ENCODE measurements around the gene TXNIP. TPM values are rescaled to one million over a fixed set of nuclear protein-coding genes. Genes with fewer than 3 reads are reported as not detected.

TXNIP gene
- total and polyA plus RNA-seq, 2 experiments from 2014 or later, result 22.8 to 29.1 TPM

GRCh38 chr1:146007489-146008133, 11.2 kb upstream of the TXNIP start (continued):
- TF ChIP-seq ZNF462 (CRISPR knock-in tag; IDR thresholded peaks at IDR 0.05) (no peak), EZH2 (IDR thresholded peaks at IDR 0.05; ENCODE audit: low read depth, unreplicated experiment) (no peak), CREB1 (CRISPR knock-in tag; IDR thresholded peaks at IDR 0.05; ENCODE audit: low read depth) (no peak), ZNF114 (CRISPR knock-in tag; IDR thresholded peaks at IDR 0.05) (no peak), NANOG (IDR thresholded peaks at IDR 0.05; ENCODE audit: borderline replicate concordance) (no peak)

GRCh38 chr1:146001709-146002108, 5.3 kb upstream of the TXNIP start:
- H3F3A ChIP-seq (replicated peaks; ENCODE audit: low read depth), result peaks cover 5% of the 10 kb centered on the region; the same call in 1 of the 2 replicates
- no peaks in the 10 kb centered on the region for H3K9me3 Mint-ChIP-seq
- H3K36me3 Mint-ChIP-seq (ENCODE audit: low read depth), result no peaks in the 10 kb centered on the region
- H3K4me1 Mint-ChIP-seq, result peaks cover 26% of the 10 kb centered on the region
- H3K4me2 ChIP-seq, result no peak overlapping the region
- H4K20me1 ChIP-seq (replicated peaks; ENCODE audit: insufficient read depth), result no peaks in the 10 kb centered on the region
- peaks cover 29% of the 10 kb centered on the region for H3K4me1 ChIP-seq (ENCODE audit: insufficient read depth)
- no peaks in the 10 kb centered on the region for H3K9me2 ChIP-seq (ENCODE audit: insufficient read depth)
- ATAC-seq (no peak), DNase-seq (ENCODE audit: low spot score) (no peak)
- no peaks in the 10 kb centered on the region for H3K27me3 ChIP-seq (ENCODE audit: insufficient read depth)
- no peak overlapping the region for H3K4me3 Mint-ChIP-seq
- H3K27me3 Mint-ChIP-seq (ENCODE audit: insufficient read depth, low read depth, poor library complexity), result peaks cover 12% of the 10 kb centered on the region
- no peak overlapping the region for H3K27ac Mint-ChIP-seq
- H3K27ac ChIP-seq (ENCODE audit: low read depth), result no peak overlapping the region
- no peaks in the 10 kb centered on the region for H3K79me2 ChIP-seq (replicated peaks; ENCODE audit: insufficient read depth)
- H2AFZ ChIP-seq, result no peak overlapping the region
- no peaks in the 10 kb centered on the region for H3K36me3 ChIP-seq (ENCODE audit: insufficient read depth)
- H3K4me3 ChIP-seq, result no peak overlapping the region
- TF ChIP-seq ETS1 (IDR thresholded peaks at IDR 0.05), result no peak
- no peak for TF ChIP-seq POLR2AphosphoS5 (IDR thresholded peaks at IDR 0.05; ENCODE audit: low read depth)
- TF ChIP-seq ZNF462 (CRISPR knock-in tag; IDR thresholded peaks at IDR 0.05), result no peak
